Heart right ventricle (tissue), 16 donors: ENCODE data around the gene NFATC1. TPM values are rescaled to one million over a fixed set of nuclear protein-coding genes. Genes with fewer than 3 reads are reported as not detected.

Experiments used
- ATAC-seq, 8 donors: fragments of 200-7000 bp; cut with Tn5 transposase; one replicate each; pipeline ENCODE4 v1.9.1; 2020; ENCODE audit warnings: mild to moderate bottlenecking in 8 of 8, moderate library complexity in 8 of 8, moderate number of reproducible peaks in 1 of 8
- DNase-seq, 2 donors: peaks; one replicate each; pipeline ENCODE4 v3.0.0-alpha.2; 2020
- H3K27ac ChIP-seq, 10 donors: fragments of 200-600 bp; sonication (generic) in 2 of 10; one replicate each; pipeline versions ENCODE4 v1.5.0 to v1.8.0; 2020 to 2022; ENCODE audit warnings: mild to moderate bottlenecking in 3 of 10
- H3K27me3 ChIP-seq, 7 donors: fragments of 200-600 bp; one replicate each; pipeline ENCODE4 v1.8.0; 2021 to 2022; ENCODE audit warnings: mild to moderate bottlenecking in 2 of 7
- H3K36me3 ChIP-seq, 9 donors: fragments of 200-600 bp; sonication (generic) in 1 of 9; one replicate each; pipeline versions ENCODE4 v1.5.0 to v1.8.0; 2020 to 2022; ENCODE audit warnings: mild to moderate bottlenecking in 2 of 9
- H3K4me1 ChIP-seq, 9 donors: fragments of 200-600 bp; sonication (generic) in 1 of 9; one replicate each; pipeline versions ENCODE4 v1.5.0 to v1.8.0; 2020 to 2022; ENCODE audit warnings: mild to moderate bottlenecking in 4 of 9
- H3K4me3 ChIP-seq, 10 donors: fragments of 200-600 bp; sonication (generic) in 2 of 10; one replicate each; pipeline versions ENCODE4 v1.5.0 to v1.8.0; 2020 to 2022; ENCODE audit warnings: mild to moderate bottlenecking in 7 of 10, moderate library complexity in 2 of 10
- H3K9me3 ChIP-seq, 11 donors: fragments of 200-600 bp in 10 of 11; sonication (generic) in 2 of 11; one replicate each; pipeline versions ENCODE4 v1.5.0 to v1.8.0; 2013 to 2022; ENCODE audit warnings: mild to moderate bottlenecking in 2 of 11, control low read depth in 1 of 11, moderate library complexity in 1 of 11
- WGBS, 2 donors: extraction: QIAGEN DNeasy Blood & Tissue Kit; methylation state at CpG; one replicate each; pipeline ENCODE4 v1.1.7; 2013; ENCODE audit warnings: inconsistent platforms in 1 of 2; 5-methylcytosine and 5-hydroxymethylcytosine counted together
- intact Hi-C, 10 donors: fragments of 100-400 bp; cut with DNase I; formaldehyde crosslinking; loops; one replicate each; pipeline versions ENCODE4 v1.11.1 to v1.14.2; 2022
- polyA plus RNA-seq, 2 donors: library from polyadenylated mRNA; stranded (reverse); fragments of 200-250 nt; gene quantifications; one replicate each; pipeline ENCODE4 v1.2.3, GENCODE V29; 2013
- total RNA-seq, 10 donors: library from RNA; stranded (reverse); fragmentation: NEBNext Ultra II Directional in 3 of 10; extraction: Animal tissue kit (Norgen Biotek cat#: 25700) in 3 of 10; gene quantifications; one replicate each; pipeline versions ENCODE4 v1.2.1 to v1.2.4, GENCODE V29; 2021 to 2023
- TF ChIP-seq, protein P1 (sequence below), 9 donors: fragments of 200-600 bp; sonication (generic) in 2 of 9; IDR thresholded peaks; one replicate each; pipeline versions ENCODE4 v1.5.0 to v1.8.0; 2021 to 2022; ENCODE audit warnings: antibody characterized with exemption in 9 of 9, mild to moderate bottlenecking in 5 of 9, moderate library complexity in 1 of 9
- donor health status: Arrhythmogenic right ventricular cardiomyopathy.
- donor health status: ischemic (EF 13 %, LVEDD 7.1; RV severe dilation, severe dysfunction).
- donor health status: healthy with polysubstance abuse.
- donor health status: DM: no; HTN: yes; CAD: no.
- donor health status: DM: no; HTN: no; CAD: no.
- donor health status: ischemic (EF 25% LVEDD 6.9; RV normal size, moderate dysfunction).
- donor health status: ischemic (EF 25% LVEDD 5.7; RV mildly dilated, moderate dysfunction).
- donor health status: healthy.
- donor health status: DM: yes; HTN: yes; CAD: no.
- donor health status: Ischemic cardiomyopathy.
- donor health status: ischemic (EF 35%, LVEDD 5.7; RV mildly dilated, moderate dysfunction).
- donor health status: nonischemic (EF 11% LVEDD 7.7; RV severe dilation, severe dysfunction).
- donor health status: DM: yes; HTN: yes; CAD: no.
- donor health status: PGD.
- donor health status: ischemic (EF 29% LVEDD 5.4; RV normal size, mild dysfunction).
- donor health status: nonischemic (EF 23%, LVEDD 6.1; RV moderate dilation, normal function).

Gene NFATC1
- total and polyA plus RNA-seq, 12 donors: 6.3 to 23.8 (median 18.6) TPM

DNA sequence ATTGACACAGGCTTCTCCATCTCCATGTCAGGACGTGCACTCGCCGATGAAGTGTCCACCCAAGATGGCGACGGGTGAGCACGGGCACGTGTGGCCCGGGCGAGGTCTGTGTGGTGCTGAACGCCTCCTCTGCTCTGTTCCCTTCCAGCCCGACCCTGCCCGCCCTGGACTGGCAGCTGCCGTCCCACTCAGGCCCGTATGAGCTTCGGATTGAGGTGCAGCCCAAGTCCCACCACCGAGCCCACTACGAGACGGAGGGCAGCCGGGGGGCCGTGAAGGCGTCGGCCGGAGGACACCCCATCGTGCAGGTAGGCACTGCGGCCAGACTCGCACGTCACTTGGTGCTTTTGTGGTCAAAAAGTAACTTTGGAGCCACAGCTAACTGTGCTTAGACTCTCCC, 37.7 kb downstream of the NFATC1 start:
- DNase-seq (no peak), ATAC-seq (no peak)
- H3K27ac ChIP-seq: no peak overlapping the region
- H3K36me3 ChIP-seq: peaks cover 0 to 44% (median 8%) of the 10 kb centered on the region in 9 donors
- H3K27me3 ChIP-seq: no peaks in the 10 kb centered on the region
- H3K4me1 ChIP-seq: no peaks in the 10 kb centered on the region
- no peak overlapping the region for H3K4me3 ChIP-seq
- 97% methylated on average over 27 of the region's 27 CpGs for WGBS, 2 donors
- TF ChIP-seq, protein P1, sequence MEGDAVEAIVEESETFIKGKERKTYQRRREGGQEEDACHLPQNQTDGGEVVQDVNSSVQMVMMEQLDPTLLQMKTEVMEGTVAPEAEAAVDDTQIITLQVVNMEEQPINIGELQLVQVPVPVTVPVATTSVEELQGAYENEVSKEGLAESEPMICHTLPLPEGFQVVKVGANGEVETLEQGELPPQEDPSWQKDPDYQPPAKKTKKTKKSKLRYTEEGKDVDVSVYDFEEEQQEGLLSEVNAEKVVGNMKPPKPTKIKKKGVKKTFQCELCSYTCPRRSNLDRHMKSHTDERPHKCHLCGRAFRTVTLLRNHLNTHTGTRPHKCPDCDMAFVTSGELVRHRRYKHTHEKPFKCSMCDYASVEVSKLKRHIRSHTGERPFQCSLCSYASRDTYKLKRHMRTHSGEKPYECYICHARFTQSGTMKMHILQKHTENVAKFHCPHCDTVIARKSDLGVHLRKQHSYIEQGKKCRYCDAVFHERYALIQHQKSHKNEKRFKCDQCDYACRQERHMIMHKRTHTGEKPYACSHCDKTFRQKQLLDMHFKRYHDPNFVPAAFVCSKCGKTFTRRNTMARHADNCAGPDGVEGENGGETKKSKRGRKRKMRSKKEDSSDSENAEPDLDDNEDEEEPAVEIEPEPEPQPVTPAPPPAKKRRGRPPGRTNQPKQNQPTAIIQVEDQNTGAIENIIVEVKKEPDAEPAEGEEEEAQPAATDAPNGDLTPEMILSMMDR (IDR thresholded peaks at IDR 0.05): no peak
- H3K9me3 ChIP-seq: no peaks in the 10 kb centered on the region
- intact Hi-C loops: no loop called here

DNA sequence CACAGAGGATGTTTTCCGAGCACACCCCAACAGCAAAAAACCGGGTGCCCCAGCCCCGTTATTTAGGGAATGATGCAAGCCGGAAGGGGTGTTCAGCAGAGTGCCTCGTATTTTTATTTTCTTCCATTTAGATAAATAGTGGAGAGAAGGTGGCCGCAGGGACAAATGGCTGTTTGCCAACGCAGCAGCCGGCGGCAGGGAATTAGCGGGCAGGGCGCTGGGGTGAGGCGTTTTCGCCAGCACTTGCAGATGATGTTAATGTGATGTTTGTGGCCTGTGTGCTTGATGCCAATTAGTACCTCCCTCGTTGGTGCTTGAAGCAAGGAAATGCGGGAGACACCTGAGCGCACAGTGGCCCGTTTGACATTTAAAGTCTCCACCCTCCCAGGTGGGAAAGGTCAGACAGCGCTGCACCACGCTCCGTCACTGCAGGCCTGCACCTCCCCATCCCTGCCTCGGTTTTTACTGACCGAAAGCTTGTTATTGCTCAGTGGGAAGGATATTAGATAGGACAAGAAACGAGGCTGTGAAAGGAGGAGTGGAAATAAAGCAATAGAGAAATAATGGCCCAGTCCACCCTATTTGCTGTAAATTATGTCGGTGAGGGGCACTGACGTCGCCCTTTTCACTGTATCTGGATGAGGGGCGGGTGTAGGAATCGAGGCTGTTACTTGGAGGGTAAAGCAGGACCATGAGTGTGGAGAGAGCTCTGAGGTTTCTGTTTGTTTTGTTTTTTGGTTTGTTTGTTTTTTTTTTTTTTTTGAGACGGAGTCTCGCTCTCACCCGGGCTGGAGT, 39.1 kb downstream of the NFATC1 start:
- Histone ChIP-seq H3K36me3 (peaks cover 0 to 52% (median 8%) of the 10 kb centered on the region in 9 donors), H3K27ac (no peak overlapping the region)
- ATAC-seq: no peak

DNA sequence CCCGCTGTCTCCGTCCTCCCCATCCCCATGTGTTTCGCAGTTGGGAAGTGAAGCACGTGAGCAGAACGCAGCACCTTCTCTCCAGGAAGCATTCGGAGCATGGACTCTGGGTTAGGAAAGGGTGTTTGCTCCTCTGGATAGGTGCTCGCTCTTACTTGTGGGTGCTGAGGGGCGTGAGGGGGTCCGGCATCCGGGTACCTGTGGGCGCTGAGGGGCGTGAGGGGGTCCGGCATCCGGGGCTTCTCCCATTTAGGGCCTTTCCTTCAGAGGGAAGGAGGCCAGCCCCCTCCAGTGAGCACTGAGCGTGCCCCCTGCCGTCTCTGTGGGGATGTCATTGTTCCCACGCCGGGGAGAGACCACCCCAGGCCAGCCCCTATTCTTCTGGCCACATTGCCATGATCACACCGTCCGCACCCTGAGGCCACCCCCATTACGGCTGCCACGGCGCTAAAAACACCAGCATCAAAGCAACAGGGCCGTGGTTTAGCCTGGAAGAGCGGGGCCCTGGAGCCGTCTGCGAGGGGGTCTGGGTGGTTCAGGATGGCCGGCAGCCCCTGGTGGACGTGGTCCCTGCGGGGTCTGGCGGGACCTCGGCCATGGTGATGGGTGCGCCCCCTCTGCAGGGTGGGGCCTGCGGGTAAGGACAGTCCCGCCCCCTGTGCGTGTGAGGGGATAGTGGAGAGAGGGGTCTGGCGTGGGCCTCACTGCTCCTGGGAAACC, 41.0 kb downstream of the NFATC1 start:
- 97% methylated on average over 37 of the region's 37 CpGs for WGBS, 2 donors
- no peaks in the 10 kb centered on the region for H3K9me3 ChIP-seq
- DNase-seq: no peak
- no peak for ATAC-seq
- no peaks in the 10 kb centered on the region for H3K4me1 ChIP-seq
- no peak overlapping the region for H3K4me3 ChIP-seq
- H3K27ac ChIP-seq: no peak overlapping the region
- H3K36me3 ChIP-seq: peaks cover 0 to 64% (median 8%) of the 10 kb centered on the region in 9 donors
- intact Hi-C loops: no loop called here
- H3K27me3 ChIP-seq: no peaks in the 10 kb centered on the region
- TF ChIP-seq, protein P1 (IDR thresholded peaks at IDR 0.05): no peak

More for the DNA sequence above, 39.1 kb downstream of the NFATC1 start:
- intact Hi-C loops: no loop called here
- no peak overlapping the region for H3K4me3 ChIP-seq
- TF ChIP-seq, protein P1 (IDR thresholded peaks at IDR 0.05): no peak
- no peaks in the 10 kb centered on the region for H3K9me3 ChIP-seq
- no peaks in the 10 kb centered on the region for H3K4me1 ChIP-seq
- H3K27me3 ChIP-seq: no peaks in the 10 kb centered on the region
- WGBS, 2 donors: 91% methylated on average over 31 of the region's 31 CpGs
- DNase-seq: no peak

DNA sequence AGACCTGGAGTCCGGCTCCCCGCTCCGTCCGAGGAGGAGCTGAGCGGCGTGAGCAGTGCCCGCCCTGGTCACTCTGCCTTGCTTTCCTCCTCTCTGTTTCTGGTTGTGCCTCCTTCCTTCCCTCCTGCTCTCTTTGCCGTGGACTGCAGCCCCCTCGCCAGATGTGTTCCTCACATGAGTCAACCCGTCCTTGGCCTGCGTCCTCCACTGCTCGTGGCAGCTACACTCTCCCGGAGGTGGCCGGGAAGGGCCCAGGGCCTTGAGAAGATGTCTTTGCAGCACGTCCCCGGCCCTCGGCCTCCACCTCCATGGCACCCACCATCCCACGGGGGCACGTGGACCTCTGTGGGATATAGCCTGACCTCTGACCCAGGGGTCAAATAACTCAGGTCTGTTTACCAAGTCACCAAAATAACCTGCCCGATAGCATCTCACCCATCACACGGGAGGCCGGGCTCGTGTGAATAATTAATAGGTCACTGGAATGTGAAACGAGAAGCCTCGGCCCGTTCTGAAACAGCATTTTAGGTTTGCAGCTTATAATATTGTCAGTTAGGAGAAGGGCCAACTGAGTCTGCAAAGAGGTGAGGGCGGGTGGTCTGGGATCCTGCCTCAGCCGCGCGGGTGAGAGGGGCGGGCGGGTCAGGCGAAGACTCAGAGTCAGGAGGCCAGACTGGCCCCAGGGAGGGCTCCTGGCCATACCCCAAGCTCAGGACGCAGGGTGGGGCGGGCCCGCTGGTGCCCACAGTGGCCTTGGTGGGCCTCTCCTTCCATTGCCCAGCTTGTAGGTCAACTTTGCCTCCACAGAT, 42.6 kb downstream of the NFATC1 start:
- Histone ChIP-seq H3K9me3 (no peaks in the 10 kb centered on the region), H3K27me3 (no peaks in the 10 kb centered on the region), H3K4me1 (peaks cover 0 to 8% (median 3%) of the 10 kb centered on the region in 9 donors), H3K27ac (no peak overlapping the region), H3K4me3 (no peak overlapping the region), H3K36me3 (peaks cover 0 to 69% (median 8%) of the 10 kb centered on the region in 9 donors)
- DNase-seq: no peak
- intact Hi-C loops: no loop called here
- WGBS, 2 donors: 91 to 93% methylated on average over 36 of the region's 36 CpGs
- ATAC-seq: no peak
- TF ChIP-seq, protein P1 (IDR thresholded peaks at IDR 0.05): no peak
